ENCODE measurements around the gene C16orf89. TPM values are rescaled to one million over a fixed set of nuclear protein-coding genes. Genes with fewer than 3 reads are reported as not detected.

C16orf89 gene
- total RNA-seq, 1 donor from 2014 or later, result not detected

- H3K4me3 ChIP-seq (ENCODE audit: insufficient read depth, low read depth, low read length), result no peak overlapping the region
- DNase-seq (ENCODE audit: low read depth), result no peak
- H3K4me2 ChIP-seq (ENCODE audit: low read length), result no peak overlapping the region
- peaks cover 20% of the 10 kb centered on the region for H3K27me3 ChIP-seq (ENCODE audit: insufficient read depth, low read length)
- H3K79me2 ChIP-seq (ENCODE audit: insufficient read depth, low read length), result no peaks in the 10 kb centered on the region
- Mint-ChIP-seq H3K27ac (ENCODE audit: unreplicated experiment) (no peak overlapping the region), H3K27me3 (ENCODE audit: low read depth, unreplicated experiment) (peaks cover 21% of the 10 kb centered on the region), H3K4me3 (ENCODE audit: unreplicated experiment) (no peak overlapping the region), H3K9me3 (ENCODE audit: unreplicated experiment) (no peaks in the 10 kb centered on the region), H3K36me3 (ENCODE audit: low read depth, unreplicated experiment) (no peaks in the 10 kb centered on the region), H3K4me1 (ENCODE audit: low read depth, unreplicated experiment) (peaks cover 2% of the 10 kb centered on the region)
- TF ChIP-seq CTCF (IDR thresholded peaks at IDR 0.05; ENCODE audit: insufficient read depth, low read depth, low read length) (no peak), EZH2 (IDR thresholded peaks at IDR 0.05; ENCODE audit: insufficient read depth, low read length) (no peak)
- no peak overlapping the region for H3K27ac ChIP-seq (ENCODE audit: low read depth, low read length)
- H2AFZ ChIP-seq (ENCODE audit: low read depth, low read length), result no peak overlapping the region
- no peaks in the 10 kb centered on the region for H3K36me3 ChIP-seq (ENCODE audit: insufficient read depth, low read length)
- H3K9me3 ChIP-seq (ENCODE audit: insufficient read depth, low read depth, low read length), result no peaks in the 10 kb centered on the region
- H4K20me1 ChIP-seq (ENCODE audit: insufficient read depth, low read length), result no peaks in the 10 kb centered on the region
- no peak for FAIRE-seq
- no peaks in the 10 kb centered on the region for H3K4me1 ChIP-seq (ENCODE audit: insufficient read depth, low read length)
- H3K9ac ChIP-seq (ENCODE audit: low read length), result no peak overlapping the region
Measured at GRCh38 chr16:5060073-5060641, 5.6 kb downstream of the C16orf89 start.

- no peaks in the 10 kb centered on the region for H3K9me3 ChIP-seq (ENCODE audit: insufficient read depth, low read depth, low read length)
- H3K4me1 Mint-ChIP-seq (ENCODE audit: low read depth, unreplicated experiment), result peaks cover 2% of the 10 kb centered on the region
- no peak for FAIRE-seq
- no peaks in the 10 kb centered on the region for H3K36me3 Mint-ChIP-seq (ENCODE audit: low read depth, unreplicated experiment)
- no peak overlapping the region for H3K4me2 ChIP-seq (ENCODE audit: low read length)
- H3K9me3 Mint-ChIP-seq (ENCODE audit: unreplicated experiment), result no peaks in the 10 kb centered on the region
- no peaks in the 10 kb centered on the region for H4K20me1 ChIP-seq (ENCODE audit: insufficient read depth, low read length)
- H3K9ac ChIP-seq (ENCODE audit: low read length), result no peak overlapping the region
- no peak for DNase-seq (ENCODE audit: low read depth)
- no peak overlapping the region for H2AFZ ChIP-seq (ENCODE audit: low read depth, low read length)
- H3K36me3 ChIP-seq (ENCODE audit: insufficient read depth, low read length), result no peaks in the 10 kb centered on the region
- H3K4me3 ChIP-seq (ENCODE audit: insufficient read depth, low read depth, low read length), result no peak overlapping the region
- no peaks in the 10 kb centered on the region for H3K4me1 ChIP-seq (ENCODE audit: insufficient read depth, low read length)
- H3K4me3 Mint-ChIP-seq (ENCODE audit: unreplicated experiment), result no peak overlapping the region
- peaks cover 14% of the 10 kb centered on the region for H3K27me3 ChIP-seq (ENCODE audit: insufficient read depth, low read length)
- no peak for TF ChIP-seq CTCF (IDR thresholded peaks at IDR 0.05; ENCODE audit: insufficient read depth, low read depth, low read length)
- no peak for TF ChIP-seq EZH2 (IDR thresholded peaks at IDR 0.05; ENCODE audit: insufficient read depth, low read length)
- H3K27me3 Mint-ChIP-seq (ENCODE audit: low read depth, unreplicated experiment), result peaks cover 19% of the 10 kb centered on the region
- no peak overlapping the region for H3K27ac Mint-ChIP-seq (ENCODE audit: unreplicated experiment)
- H3K27ac ChIP-seq (ENCODE audit: low read depth, low read length), result no peak overlapping the region
- no peaks in the 10 kb centered on the region for H3K79me2 ChIP-seq (ENCODE audit: insufficient read depth, low read length)
Measured at GRCh38 chr16:5059386-5060072, 6.2 kb downstream of the C16orf89 start.

- DNase-seq (ENCODE audit: low read depth), result no peak
Measured at GRCh38 chr16:5058476-5058875, 7.3 kb downstream of the C16orf89 start.

More at GRCh38 chr16:5058476-5058875, 7.3 kb downstream of the C16orf89 start:
- H3K27me3 ChIP-seq (ENCODE audit: insufficient read depth, low read length), result peaks cover 12% of the 10 kb centered on the region
- H4K20me1 ChIP-seq (ENCODE audit: insufficient read depth, low read length), result no peaks in the 10 kb centered on the region
- H3K4me1 ChIP-seq (ENCODE audit: insufficient read depth, low read length), result no peaks in the 10 kb centered on the region
- H3K9me3 ChIP-seq (ENCODE audit: insufficient read depth, low read depth, low read length), result no peaks in the 10 kb centered on the region
- Mint-ChIP-seq H3K9me3 (ENCODE audit: unreplicated experiment) (no peaks in the 10 kb centered on the region), H3K36me3 (ENCODE audit: low read depth, unreplicated experiment) (no peaks in the 10 kb centered on the region), H3K27me3 (ENCODE audit: low read depth, unreplicated experiment) (peaks cover 15% of the 10 kb centered on the region), H3K27ac (ENCODE audit: unreplicated experiment) (peak overlapping the region; percentile 41), H3K4me3 (ENCODE audit: unreplicated experiment) (no peak overlapping the region), H3K4me1 (ENCODE audit: low read depth, unreplicated experiment) (peaks cover 2% of the 10 kb centered on the region)
- TF ChIP-seq EZH2 (IDR thresholded peaks at IDR 0.05; ENCODE audit: insufficient read depth, low read length), result no peak
- peak; percentile 24 for TF ChIP-seq CTCF (IDR thresholded peaks at IDR 0.05; ENCODE audit: insufficient read depth, low read depth, low read length)
- H3K9ac ChIP-seq (ENCODE audit: low read length), result no peak overlapping the region
- H3K4me2 ChIP-seq (ENCODE audit: low read length), result peak overlapping the region; percentile 32
- no peak for FAIRE-seq
- no peak overlapping the region for H3K27ac ChIP-seq (ENCODE audit: low read depth, low read length)
- H3K36me3 ChIP-seq (ENCODE audit: insufficient read depth, low read length), result no peaks in the 10 kb centered on the region
- no peaks in the 10 kb centered on the region for H3K79me2 ChIP-seq (ENCODE audit: insufficient read depth, low read length)
- H2AFZ ChIP-seq (ENCODE audit: low read depth, low read length), result peak overlapping the region; percentile 56
- no peak overlapping the region for H3K4me3 ChIP-seq (ENCODE audit: insufficient read depth, low read depth, low read length)
